H1 (cell line): Measurements from ENCODE around the gene AGXT2. TPM values are rescaled to one million over a fixed set of nuclear protein-coding genes. Genes with fewer than 3 reads are reported as not detected.

ENCODE experiments used
- CBX5 ChIP-seq: fragments of 300-800, 300-1000 bp; sonication (generic); IDR thresholded peaks from 2 replicates; pipeline ENCODE4 v1.7.1; 2016; ENCODE audit warnings: antibody characterized with exemption, low read length, low read depth
- MAFK ChIP-seq: IDR thresholded peaks from 2 replicates; pipeline ENCODE4 v1.6.1; 2012; ENCODE audit warnings: low read depth, mild to moderate bottlenecking, improper control_type of control experiment, low read length
- SP2 ChIP-seq: IDR thresholded peaks from 2 replicates; pipeline ENCODE4 v1.6.1; 2012; ENCODE audit warnings: mild to moderate bottlenecking, low read length, inconsistent platforms
- polyA plus RNA-seq, 7 experiments: library from polyadenylated mRNA; depleted of rRNA in 3 of 7; stranded (reverse) in 5 of 7; unstranded in 2 of 7; fragments of >200 nt in 5 of 7; fragments of 200-250 nt in 2 of 7; gene quantifications; 1 replicate in 5 of 7; 2 replicates in 1 of 7; 4 replicates in 1 of 7; pipeline versions ENCODE4 v1.2.1 to v1.2.3, GENCODE V29; 2011 to 2013; ENCODE audit warnings: missing spikeins in 2 of 7, mixed read lengths in 2 of 7
- total RNA-seq: library from RNA; stranded (reverse); fragmentation: NEBNext Ultra II Directional; extraction: Animal tissue kit (Norgen Biotek cat#: 25700); gene quantifications from 2 replicates; pipeline ENCODE4 v1.2.1, GENCODE V29; 2021
- TF ChIP-seq, protein P1 (sequence below): fragments of 300-600 bp; sonication (generic); IDR thresholded peaks from 2 replicates; pipeline ENCODE4 v1.7.1; 2012; ENCODE audit warnings: low read length, moderate library complexity, mild to moderate bottlenecking, inconsistent platforms; ENCODE audit not compliant: insufficient replicate concordance

The AGXT2 gene
- total and polyA plus RNA-seq, 2 of the 8 experiments (the other 6 are each of a cell fraction or from before 2014, with no cell fraction given), result not detected

DNA sequence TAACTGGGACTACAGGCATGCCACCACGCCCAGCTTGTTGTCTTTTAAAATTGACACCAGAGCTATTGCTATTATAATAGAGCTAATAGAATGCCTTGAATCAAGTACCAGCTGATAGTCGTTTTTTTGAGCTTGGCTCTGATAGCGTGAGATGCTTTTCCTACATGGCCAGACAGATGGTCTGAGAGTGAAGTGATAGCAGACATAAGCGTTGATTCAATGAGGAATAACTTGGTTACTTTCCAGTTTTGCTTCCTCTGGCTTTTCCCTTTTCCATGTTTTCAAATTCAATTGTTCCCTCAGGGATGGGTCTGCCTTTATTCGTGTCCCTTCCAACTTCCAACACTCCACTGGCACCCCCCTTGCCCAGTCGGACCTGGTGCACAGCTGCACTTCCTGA is 15.4 kb downstream of the AGXT2 start (continued):
- TF ChIP-seq, protein P1, sequence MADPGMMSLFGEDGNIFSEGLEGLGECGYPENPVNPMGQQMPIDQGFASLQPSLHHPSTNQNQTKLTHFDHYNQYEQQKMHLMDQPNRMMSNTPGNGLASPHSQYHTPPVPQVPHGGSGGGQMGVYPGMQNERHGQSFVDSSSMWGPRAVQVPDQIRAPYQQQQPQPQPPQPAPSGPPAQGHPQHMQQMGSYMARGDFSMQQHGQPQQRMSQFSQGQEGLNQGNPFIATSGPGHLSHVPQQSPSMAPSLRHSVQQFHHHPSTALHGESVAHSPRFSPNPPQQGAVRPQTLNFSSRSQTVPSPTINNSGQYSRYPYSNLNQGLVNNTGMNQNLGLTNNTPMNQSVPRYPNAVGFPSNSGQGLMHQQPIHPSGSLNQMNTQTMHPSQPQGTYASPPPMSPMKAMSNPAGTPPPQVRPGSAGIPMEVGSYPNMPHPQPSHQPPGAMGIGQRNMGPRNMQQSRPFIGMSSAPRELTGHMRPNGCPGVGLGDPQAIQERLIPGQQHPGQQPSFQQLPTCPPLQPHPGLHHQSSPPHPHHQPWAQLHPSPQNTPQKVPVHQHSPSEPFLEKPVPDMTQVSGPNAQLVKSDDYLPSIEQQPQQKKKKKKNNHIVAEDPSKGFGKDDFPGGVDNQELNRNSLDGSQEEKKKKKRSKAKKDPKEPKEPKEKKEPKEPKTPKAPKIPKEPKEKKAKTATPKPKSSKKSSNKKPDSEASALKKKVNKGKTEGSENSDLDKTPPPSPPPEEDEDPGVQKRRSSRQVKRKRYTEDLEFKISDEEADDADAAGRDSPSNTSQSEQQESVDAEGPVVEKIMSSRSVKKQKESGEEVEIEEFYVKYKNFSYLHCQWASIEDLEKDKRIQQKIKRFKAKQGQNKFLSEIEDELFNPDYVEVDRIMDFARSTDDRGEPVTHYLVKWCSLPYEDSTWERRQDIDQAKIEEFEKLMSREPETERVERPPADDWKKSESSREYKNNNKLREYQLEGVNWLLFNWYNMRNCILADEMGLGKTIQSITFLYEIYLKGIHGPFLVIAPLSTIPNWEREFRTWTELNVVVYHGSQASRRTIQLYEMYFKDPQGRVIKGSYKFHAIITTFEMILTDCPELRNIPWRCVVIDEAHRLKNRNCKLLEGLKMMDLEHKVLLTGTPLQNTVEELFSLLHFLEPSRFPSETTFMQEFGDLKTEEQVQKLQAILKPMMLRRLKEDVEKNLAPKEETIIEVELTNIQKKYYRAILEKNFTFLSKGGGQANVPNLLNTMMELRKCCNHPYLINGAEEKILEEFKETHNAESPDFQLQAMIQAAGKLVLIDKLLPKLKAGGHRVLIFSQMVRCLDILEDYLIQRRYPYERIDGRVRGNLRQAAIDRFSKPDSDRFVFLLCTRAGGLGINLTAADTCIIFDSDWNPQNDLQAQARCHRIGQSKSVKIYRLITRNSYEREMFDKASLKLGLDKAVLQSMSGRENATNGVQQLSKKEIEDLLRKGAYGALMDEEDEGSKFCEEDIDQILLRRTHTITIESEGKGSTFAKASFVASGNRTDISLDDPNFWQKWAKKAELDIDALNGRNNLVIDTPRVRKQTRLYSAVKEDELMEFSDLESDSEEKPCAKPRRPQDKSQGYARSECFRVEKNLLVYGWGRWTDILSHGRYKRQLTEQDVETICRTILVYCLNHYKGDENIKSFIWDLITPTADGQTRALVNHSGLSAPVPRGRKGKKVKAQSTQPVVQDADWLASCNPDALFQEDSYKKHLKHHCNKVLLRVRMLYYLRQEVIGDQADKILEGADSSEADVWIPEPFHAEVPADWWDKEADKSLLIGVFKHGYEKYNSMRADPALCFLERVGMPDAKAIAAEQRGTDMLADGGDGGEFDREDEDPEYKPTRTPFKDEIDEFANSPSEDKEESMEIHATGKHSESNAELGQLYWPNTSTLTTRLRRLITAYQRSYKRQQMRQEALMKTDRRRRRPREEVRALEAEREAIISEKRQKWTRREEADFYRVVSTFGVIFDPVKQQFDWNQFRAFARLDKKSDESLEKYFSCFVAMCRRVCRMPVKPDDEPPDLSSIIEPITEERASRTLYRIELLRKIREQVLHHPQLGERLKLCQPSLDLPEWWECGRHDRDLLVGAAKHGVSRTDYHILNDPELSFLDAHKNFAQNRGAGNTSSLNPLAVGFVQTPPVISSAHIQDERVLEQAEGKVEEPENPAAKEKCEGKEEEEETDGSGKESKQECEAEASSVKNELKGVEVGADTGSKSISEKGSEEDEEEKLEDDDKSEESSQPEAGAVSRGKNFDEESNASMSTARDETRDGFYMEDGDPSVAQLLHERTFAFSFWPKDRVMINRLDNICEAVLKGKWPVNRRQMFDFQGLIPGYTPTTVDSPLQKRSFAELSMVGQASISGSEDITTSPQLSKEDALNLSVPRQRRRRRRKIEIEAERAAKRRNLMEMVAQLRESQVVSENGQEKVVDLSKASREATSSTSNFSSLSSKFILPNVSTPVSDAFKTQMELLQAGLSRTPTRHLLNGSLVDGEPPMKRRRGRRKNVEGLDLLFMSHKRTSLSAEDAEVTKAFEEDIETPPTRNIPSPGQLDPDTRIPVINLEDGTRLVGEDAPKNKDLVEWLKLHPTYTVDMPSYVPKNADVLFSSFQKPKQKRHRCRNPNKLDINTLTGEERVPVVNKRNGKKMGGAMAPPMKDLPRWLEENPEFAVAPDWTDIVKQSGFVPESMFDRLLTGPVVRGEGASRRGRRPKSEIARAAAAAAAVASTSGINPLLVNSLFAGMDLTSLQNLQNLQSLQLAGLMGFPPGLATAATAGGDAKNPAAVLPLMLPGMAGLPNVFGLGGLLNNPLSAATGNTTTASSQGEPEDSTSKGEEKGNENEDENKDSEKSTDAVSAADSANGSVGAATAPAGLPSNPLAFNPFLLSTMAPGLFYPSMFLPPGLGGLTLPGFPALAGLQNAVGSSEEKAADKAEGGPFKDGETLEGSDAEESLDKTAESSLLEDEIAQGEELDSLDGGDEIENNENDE, result no peak
- no peak for TF ChIP-seq MAFK
- no peak for TF ChIP-seq SP2
- TF ChIP-seq CBX5, result no peak
